ELR (cell line): Measurements from ENCODE around the gene TNMD.
A peak's percentile ranks its signal among the peaks of the same experiment; 100 is the strongest.

Experiments used
- DNase-seq: peaks from one replicate; pipeline ENCODE4 v3.0.0-alpha.2; 2015; ENCODE audit warnings: low read depth

Gene TNMD

DNA sequence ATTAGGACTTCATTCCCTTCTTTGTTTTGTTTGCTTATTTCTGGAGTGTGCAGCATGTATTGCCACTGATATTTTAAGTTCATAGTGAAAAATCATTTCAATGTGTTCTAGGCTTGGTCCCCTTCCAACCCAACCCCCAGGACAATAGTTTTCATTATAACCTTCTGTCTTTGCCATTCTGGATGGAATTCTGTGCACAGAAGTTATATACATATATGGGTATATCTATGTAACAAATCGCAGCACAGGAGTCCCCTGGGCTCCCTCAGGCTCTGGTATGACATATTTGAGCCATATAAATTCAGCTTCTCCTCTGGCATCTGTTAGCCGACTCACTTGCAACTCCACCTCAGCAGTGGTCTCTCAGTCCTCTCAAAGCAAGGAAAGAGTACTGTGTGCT lies at the start of gene TNMD:
TNMD (plus strand) TSS at position 326 of the 400 bp plus-strand sequence. CDS start 83 bp downstream, outside the sequence.
- DNase-seq = no peak

DNA sequence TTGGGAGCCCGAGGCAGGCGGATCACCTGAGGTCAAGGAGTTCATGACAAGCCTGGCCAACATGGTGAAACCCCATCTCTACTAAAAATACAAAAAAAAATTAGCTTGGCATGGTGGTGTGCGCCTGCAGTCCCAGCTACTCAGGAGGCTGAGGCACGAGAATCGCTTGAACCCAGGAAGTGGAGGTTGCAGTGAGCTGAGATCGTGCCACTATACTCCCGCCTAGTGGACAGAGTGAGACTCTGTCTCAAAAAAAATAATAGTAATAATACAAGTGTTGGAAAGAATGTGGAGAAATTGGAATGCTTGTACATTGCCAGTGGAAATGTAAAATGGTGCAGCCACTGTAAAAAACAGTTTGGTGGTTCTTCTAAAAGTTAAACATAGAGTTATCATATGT lies 19.2 kb upstream of the TNMD start:
- DNase-seq = peak; percentile 0

DNA sequence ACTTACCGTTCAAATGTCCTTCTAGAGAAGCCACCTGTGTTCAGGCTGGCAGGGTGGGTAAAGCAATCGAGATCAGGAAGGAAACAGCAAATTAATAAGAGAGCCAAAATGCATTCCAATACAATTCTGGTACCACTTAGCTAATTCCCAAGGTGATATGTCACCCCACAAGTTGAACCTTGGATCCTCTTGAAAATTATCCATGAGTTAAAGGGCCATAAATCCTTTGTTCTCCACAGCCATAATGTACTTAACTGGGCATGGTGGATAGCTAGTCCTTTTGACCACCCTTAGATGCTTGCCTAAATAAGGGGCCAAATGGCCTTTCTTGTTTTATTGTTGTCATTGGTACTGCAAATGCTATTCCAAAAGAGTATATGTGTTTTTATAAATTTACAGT lies 2.0 kb downstream of the TNMD start:
- no peak for DNase-seq

DNA sequence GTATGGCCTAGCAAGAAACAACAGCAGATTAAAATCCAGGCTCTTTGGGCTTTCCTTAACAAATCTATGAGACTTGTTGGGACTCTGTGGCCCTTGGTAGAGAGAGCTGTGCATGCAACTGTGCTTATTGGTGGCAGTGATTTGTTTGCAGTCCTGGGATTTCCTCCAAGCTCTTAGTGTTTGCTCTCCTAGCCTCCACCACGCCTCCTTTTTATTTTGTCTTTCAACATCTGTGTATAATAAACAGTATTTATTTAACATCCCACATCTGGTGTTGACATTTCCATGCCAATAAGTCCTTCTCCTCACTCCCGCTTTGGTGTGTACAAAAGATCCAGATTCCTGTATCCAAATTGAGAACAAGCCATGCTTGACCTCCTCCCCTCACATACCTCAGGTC lies 3.1 kb downstream of the TNMD start:
- no peak for DNase-seq

DNA sequence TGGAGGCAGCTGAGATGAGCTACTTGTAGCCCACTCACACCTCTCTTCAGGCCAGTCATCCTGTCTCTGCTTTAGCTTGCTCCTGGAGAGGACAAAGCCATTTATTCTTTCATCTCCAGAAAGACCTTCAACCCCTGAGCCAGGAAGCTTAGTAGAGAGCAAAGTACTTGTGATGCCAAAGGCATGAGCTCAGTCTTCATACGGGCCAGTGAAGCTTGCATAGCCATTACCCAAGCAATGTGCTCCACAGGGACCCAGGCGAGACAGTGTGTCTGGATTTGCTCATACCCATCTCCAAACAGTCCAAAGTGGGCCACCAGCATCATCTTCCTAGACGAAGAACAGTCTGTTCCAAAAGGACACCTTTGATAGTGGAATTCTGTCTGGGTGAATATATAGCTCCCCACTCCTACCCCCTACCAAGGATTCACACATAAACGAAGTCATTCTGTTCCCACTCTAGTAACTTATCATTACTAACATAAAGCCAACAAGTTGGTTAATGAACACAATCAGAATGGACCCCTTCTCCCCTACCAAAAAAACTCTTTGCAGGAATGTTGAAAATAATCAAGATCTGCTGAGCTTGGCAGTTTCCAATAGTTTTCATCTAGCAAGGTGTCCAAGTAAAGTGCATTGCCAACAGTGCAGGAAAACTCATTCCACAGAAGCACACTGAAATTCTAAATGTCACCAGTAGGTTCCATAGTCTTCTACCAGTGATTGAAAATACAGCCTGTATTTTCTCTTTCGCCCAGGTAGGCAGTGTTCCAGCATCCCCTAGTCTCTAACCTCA lies 6.7 kb downstream of the TNMD start:
- DNase-seq = no peak

DNA sequence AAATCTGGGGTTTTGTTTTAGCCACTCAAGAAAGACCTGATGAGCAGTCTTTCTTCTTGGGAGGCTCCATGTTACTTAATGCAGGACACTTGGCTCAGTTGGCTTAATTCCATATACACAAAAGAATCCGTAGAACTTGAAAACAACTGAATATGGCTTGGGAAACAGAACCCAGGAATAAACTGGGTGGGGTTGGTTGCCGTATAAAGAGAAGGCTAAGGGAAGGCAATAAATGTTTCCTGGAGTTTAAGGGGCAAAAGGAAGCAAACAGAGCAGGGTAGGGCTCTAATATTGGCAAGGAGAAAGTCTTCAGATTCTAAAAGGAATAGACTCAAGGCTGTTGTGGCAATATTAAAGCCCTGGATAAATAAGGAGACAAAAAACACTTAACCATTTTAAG lies 8.4 kb downstream of the TNMD start:
- no peak for DNase-seq

DNA sequence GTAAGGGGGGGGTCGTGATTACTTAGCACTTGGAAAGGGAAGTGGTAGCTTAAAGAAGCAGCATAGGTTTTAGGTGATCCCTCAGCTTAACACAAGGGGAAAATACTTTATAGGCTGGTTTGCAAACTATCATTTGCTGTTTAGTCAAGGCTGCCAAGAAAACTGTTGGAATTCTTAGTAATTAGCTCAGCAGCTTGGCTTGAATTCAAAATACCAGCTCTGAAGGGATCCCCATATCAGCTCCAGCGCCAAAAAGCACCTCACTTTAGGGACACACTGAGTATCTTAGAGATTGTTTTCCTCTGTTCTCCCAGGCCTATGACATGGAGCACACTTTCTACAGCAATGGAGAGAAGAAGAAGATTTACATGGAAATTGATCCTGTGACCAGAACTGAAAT lies 8.8 kb downstream of the TNMD start:
- DNase-seq = no peak

DNA sequence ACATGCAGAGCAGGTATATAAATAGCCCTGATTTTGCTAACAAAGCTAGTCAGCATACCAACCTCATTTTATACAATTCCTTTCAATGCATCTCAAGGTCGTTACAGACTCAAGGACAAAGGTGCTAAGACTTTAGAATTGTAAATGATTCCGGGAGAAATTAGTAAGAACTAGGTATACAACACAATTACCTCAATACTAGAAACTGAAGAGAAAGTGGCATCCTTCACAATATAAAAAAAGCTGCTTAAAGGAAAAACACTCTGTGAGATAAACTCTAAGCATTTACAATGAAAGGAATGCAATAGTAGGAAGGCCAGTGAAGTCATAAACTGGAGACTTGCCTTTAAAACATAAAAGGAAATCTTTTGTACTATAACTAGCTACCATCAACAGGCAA lies 11.9 kb downstream of the TNMD start:
- DNase-seq = no peak

DNA sequence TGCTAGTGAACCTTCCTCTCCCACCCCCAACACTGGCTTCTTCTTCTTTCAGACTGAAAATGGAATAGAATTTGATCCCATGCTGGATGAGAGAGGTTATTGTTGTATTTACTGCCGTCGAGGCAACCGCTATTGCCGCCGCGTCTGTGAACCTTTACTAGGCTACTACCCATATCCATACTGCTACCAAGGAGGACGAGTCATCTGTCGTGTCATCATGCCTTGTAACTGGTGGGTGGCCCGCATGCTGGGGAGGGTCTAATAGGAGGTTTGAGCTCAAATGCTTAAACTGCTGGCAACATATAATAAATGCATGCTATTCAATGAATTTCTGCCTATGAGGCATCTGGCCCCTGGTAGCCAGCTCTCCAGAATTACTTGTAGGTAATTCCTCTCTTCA lies 14.7 kb downstream of the TNMD start:
- DNase-seq = no peak

DNA sequence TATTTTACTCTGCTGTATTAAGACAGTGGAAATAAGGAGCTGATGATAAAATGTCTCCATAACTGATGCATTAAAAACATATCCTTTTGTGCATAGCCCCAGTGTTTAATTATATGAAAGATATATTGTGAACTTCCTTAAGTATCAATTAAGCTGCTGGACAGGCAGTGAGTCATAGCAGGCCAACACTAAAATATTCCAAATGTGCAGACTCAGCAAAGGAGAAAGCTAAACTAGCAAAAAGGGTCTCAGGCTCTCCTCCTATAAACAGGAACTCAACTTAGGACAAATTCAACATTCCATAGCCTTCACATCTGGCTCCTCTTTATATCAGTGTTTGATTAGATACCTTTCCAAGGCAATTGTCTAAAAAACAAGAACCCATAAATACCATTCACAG lies 15.6 kb downstream of the TNMD start:
- no peak for DNase-seq

DNA sequence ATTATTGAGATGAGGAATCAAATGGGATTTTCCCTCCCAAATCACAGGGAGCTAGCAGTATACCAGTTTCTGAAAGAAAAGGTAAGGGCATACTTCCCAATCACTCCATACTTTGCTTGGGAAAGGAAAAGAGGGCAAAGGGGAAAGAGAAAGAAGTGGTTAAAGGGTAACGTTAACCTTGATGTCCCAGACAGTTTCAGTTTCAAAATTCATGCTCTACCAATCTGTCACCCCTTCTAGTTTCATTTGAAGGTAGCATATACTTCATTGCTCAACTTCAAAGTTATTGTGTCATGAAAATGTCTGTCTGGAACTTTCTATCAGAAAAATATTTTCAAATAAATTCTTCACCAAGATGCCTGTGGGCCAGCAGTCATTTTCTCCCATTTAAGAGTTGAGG lies 16.0 kb downstream of the TNMD start:
- DNase-seq = no peak

DNA sequence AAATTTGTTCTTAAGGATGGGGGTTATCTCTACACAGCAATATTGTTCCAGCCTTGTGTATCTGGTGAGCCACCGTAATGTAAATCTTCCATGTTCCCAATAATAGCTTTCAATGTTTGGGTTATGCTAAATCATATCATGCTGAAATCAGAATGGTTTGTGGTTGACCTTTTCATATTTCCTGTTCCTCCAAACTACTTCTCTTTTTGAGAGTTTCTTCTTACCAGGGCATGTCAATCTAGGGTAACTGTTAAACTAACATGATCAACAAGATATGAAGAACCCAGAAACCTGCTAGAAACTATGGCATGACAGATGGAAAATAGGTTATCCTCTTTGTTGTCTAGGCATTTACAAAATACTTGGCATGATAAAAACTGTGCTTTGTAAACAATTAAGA lies 22.0 kb downstream of the TNMD start:
- no peak for DNase-seq

DNA sequence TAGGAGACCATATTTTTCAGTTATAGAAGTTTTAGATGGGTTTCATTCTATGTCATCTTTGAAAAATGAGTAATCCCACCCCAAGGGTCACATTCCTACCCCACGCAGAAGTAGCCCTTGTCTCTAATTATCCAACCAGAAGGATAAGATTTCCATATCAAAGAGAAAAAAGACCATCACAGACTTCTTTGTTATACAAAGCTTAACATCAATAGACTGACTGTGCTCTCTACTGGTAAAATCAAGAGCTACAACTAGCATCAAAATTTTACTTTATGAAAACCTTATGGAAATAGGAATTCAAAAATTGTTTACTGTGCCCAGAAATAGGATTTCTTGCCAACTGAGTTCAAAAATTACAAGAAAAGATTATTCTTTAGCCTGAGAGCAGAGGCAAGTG lies 24.9 kb downstream of the TNMD start:
- DNase-seq = peak; percentile 0

DNA sequence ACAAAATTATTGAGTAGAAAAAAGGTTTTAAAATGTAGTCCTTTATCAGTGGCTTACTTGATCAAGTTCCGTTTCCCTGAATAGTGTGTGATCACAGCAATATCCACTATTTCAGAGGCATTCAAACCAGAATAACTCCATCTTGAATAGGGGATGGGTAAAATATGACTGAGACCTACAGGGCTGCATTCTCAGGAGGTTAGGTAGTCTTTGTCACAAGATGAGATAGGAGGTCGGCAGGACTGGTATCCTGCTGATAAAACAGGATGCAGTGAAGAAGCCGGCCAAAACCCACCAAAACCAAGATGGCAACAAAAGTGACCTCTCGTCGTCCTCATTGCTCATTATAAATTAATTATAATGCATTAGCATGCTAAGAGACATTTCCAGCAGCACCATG lies 27.2 kb downstream of the TNMD start:
- no peak for DNase-seq

DNA sequence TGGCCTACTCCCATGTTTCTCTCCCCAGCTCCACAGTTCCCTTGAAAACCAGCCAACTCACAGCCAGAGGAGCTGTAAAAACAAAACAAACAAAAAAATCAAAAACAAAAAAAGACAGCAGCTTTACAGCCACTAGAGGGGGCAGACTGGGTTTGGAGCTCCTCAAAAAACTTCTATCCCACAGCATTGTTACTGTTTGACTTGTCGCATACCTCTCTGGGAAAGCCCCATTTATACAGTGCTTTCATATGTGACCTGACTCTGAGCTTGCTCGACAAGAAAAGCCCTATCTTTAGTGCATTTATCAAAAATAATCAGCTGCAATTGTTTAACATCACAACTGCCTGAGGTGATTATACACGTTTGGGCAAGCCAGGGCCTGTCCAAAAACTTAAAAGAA lies 30.3 kb downstream of the TNMD start:
- DNase-seq = peak; percentile 63

DNA sequence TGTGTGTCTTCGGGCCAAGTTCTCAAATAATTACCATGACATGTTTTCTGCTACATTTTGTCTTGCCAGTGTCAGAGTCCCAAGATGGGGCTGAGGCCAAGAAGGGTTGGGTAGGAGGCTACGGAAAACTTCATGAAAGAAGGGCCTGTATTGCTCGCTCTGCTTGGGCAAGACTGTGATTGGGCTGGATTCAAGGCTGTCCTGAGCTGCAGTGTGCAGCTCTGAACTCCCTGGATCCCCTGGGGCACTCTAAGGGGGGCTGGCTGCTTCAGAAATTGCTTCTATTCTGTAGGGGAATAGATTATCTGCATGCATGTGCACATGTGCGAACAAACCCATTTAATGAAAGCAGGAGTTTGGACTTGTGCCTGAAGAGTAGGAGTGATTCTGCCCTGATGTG lies 38.3 kb downstream of the TNMD start:
- no peak for DNase-seq

DNA sequence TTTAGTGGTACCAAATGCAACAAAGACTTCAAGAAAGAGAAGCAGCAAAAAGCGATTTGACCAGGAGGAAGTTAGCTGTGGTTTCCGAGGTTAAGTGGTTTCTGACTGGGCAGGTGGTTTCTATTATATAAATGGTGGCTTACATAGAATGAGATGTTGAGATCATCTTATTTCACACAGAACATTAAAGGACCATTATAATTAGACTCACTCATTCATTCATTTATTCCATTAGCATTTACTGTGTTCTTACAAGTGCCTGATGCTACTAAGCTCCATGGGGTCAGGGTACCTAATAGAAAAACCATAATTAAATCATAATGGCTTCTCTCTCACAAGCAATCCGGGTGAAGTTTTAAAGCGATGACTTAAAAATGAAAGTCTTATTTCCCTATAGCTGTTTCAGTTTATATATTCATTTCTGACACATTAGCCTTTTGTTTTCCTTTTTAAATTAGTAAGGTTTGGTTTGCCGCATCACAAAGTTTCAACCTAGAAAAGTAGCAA lies 41.3 kb downstream of the TNMD start:
- no peak for DNase-seq

DNA sequence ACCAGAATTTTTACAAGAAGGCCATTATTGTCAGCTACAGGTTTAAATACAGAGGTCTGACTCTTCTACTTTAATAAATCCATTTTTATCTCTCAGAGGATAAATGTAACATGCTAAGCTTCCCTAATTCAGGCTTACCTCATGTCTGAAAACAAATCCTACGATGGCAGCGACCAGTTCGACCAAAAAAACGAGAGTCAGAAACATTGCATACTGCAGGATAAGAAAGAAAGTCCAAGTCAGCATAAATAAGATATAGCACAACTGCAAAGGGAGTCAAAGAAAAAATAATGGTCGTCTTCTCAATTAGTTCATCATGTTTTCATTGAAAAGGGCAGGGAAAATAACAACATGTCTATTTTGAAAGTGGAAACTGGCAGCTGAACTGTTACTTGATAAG lies 50.3 kb downstream of the TNMD start:
- DNase-seq = no peak

DNA sequence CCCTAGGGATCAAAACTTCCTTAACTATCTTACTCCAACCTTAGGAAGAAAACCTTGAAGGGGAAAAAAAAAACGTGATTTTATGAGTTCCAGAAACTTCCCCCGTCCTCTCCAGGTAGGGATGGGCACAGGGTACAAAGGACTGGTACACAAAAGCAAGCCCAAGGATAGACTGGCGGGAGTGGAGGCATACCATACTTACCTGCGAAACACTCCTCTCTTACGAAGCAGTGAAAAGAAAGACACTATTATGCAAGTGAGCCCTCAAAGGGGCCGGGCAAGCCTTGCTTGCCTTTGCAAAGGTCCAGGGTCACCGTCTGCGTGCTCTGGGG lies 51.2 kb downstream of the TNMD start:
- DNase-seq = peak; percentile 14

DNA sequence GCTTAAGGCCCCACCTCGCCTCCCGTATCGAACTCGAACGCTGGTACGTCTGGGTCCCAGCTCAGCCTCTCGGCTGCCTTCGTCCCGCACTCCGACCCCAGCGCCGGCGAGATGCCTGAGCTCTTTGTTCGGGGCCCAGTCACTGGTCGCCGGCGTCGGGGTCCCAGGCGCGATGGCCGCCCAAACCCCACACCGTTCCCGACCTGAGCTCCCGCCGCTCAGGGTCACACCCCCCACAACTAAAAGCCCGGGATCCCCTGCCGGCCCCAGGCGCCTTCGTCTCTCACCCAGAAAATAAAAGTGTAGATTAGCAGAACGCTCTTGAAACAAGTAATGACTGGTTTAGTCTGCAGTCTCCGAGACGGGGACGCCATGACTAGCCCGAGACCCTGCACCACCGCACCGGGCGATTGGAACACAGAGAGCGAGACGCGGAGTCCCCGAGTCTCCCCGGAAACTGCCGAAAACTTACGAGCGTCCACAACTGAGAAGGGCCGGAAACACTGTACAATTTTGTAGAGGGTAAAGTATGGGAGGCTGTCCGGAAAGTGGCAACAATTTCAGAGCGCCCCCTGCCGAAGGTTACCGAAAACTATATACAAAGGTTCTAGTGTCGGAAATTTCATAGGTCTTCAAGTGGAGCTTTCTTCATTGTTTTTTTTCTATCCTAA lies 51.7 kb downstream of the TNMD start, which contains the start of gene TSPAN6:
TSPAN6 (minus strand) TSS at position 486 of the 671 bp plus-strand sequence; CDS start at position 374, 112 bp downstream.
- DNase-seq = peak; percentile 91

DNA sequence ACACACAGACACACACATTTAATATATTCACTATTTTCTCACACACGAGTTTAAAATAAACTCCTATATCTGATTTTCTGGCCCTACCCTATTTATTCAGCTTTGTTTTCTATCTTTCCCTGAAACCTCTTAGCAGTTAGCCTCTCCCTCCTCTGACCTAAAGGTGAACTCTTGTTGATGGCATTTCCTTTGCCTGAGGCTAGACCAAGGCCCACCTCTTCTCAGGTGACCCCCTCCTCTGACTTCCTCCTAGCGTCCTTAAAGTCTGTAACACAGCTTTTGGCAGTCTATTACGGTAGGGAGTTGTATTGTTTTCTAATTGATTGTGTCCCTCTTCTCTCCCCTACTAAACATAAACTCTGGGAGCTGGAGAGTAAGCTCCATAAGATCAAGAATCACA lies 57.6 kb downstream of the TNMD start:
- DNase-seq = no peak

DNA sequence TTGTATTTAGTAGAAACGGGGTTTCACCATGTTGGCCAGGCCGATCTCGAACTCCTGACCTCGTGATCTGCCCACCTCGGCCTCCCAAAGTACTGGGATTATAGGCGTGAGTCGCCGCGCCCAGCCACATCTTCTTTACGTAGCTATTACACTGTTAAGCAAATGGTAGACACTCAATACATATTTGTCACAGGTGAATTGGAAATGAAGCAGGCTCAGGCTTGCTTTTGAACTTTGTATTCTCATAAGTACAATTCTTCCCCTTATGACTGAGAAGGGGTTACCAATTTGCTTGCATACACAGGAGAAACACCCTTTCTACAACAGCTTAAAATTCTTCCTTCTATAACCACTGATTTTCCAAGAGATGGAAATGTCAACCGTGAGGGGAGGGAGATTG lies 58.5 kb downstream of the TNMD start:
- DNase-seq = no peak
